ENCODE results near the gene GRK5.

DNA sequence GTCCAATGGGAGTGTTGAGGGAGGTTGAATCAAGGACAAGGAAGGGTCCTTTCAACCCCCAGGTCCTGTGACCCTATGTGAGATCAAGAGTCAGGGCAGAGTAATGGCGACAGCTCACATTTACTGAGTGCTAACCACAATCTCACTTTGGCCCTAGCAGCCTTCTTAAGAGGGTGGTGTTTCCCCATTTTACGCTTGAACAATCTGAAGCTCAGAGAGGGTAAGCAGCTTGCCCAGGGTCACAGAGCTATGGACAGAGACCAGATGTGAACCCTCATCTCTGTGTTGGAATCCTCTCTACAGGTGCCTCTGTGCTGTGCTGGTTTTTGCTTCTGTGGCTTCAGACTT, 102.0 kb downstream of the GRK5 start:
- TF ChIP-seq, protein P1, sequence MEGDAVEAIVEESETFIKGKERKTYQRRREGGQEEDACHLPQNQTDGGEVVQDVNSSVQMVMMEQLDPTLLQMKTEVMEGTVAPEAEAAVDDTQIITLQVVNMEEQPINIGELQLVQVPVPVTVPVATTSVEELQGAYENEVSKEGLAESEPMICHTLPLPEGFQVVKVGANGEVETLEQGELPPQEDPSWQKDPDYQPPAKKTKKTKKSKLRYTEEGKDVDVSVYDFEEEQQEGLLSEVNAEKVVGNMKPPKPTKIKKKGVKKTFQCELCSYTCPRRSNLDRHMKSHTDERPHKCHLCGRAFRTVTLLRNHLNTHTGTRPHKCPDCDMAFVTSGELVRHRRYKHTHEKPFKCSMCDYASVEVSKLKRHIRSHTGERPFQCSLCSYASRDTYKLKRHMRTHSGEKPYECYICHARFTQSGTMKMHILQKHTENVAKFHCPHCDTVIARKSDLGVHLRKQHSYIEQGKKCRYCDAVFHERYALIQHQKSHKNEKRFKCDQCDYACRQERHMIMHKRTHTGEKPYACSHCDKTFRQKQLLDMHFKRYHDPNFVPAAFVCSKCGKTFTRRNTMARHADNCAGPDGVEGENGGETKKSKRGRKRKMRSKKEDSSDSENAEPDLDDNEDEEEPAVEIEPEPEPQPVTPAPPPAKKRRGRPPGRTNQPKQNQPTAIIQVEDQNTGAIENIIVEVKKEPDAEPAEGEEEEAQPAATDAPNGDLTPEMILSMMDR (IDR thresholded peaks at IDR 0.05): no peak
- TF ChIP-seq EP300 (IDR thresholded peaks at IDR 0.05; ENCODE audit: low read depth): no peak
- TF ChIP-seq POLR2AphosphoS5 (IDR thresholded peaks at IDR 0.05): no peak
- TF ChIP-seq POLR2A (IDR thresholded peaks at IDR 0.05): no peak
